ENCODE data around the gene MIOX. TPM values are rescaled to one million over a fixed set of nuclear protein-coding genes. Genes with fewer than 3 reads are reported as not detected.

The MIOX gene
- polyA plus RNA-seq, 1 donor from 2014 or later: not detected

DNA sequence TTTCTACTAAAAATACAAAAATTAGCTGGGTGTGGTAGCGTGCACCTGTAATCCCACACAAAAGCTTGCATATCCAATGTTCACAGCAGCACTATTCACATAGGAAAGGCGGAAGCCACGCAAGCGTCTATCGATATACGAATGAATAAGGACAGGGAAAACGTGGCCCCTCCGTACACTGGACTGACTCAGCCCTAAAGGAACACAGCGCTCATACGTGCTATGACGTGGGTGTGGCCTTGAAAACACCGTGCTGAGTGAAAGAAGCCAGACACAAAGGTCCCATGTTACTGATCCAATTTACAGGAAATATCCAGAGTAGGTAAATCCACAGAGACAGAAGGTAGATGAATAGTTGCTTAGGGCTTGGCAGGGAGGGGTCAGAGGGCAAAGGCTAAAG lies 13.8 kb downstream of the MIOX start:
- no peaks in the 10 kb centered on the region for H3K9me2 ChIP-seq (ENCODE audit: insufficient read depth, low read length)
- H3K4me3 ChIP-seq (ENCODE audit: low read length): no peak overlapping the region
- H3K9me3 ChIP-seq (ENCODE audit: low read length): no peaks in the 10 kb centered on the region
- H2AFZ ChIP-seq (ENCODE audit: low read depth, low read length): no peak overlapping the region
- H3K36me3 ChIP-seq (ENCODE audit: insufficient read depth, low read length): no peaks in the 10 kb centered on the region
- no peak overlapping the region for H3K9ac ChIP-seq (ENCODE audit: low read length)
- H3K79me2 ChIP-seq (replicated peaks; ENCODE audit: insufficient read depth, low read length): no peaks in the 10 kb centered on the region
- TF ChIP-seq POLR2AphosphoS5 (IDR thresholded peaks at IDR 0.05) (no peak), RAD21 (conservative IDR thresholded peaks at IDR 0.05) (no peak), EZH2 (IDR thresholded peaks at IDR 0.05; ENCODE audit: borderline replicate concordance, insufficient read depth, low read length, poor library complexity, severe bottlenecking) (no peak), EP300 (conservative IDR thresholded peaks at IDR 0.05; ENCODE audit: poor library complexity, severe bottlenecking) (no peak), SMC3 (conservative IDR thresholded peaks at IDR 0.05; ENCODE audit: poor library complexity) (no peak), MXI1 (conservative IDR thresholded peaks at IDR 0.05; ENCODE audit: poor library complexity, severe bottlenecking) (no peak), TAF1 (IDR thresholded peaks at IDR 0.05; ENCODE audit: low read depth) (no peak)
- TF ChIP-seq, protein P1, sequence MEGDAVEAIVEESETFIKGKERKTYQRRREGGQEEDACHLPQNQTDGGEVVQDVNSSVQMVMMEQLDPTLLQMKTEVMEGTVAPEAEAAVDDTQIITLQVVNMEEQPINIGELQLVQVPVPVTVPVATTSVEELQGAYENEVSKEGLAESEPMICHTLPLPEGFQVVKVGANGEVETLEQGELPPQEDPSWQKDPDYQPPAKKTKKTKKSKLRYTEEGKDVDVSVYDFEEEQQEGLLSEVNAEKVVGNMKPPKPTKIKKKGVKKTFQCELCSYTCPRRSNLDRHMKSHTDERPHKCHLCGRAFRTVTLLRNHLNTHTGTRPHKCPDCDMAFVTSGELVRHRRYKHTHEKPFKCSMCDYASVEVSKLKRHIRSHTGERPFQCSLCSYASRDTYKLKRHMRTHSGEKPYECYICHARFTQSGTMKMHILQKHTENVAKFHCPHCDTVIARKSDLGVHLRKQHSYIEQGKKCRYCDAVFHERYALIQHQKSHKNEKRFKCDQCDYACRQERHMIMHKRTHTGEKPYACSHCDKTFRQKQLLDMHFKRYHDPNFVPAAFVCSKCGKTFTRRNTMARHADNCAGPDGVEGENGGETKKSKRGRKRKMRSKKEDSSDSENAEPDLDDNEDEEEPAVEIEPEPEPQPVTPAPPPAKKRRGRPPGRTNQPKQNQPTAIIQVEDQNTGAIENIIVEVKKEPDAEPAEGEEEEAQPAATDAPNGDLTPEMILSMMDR (IDR thresholded peaks at IDR 0.05; ENCODE audit: poor library complexity, severe bottlenecking): no peak
- TF ChIP-seq, protein P2, sequence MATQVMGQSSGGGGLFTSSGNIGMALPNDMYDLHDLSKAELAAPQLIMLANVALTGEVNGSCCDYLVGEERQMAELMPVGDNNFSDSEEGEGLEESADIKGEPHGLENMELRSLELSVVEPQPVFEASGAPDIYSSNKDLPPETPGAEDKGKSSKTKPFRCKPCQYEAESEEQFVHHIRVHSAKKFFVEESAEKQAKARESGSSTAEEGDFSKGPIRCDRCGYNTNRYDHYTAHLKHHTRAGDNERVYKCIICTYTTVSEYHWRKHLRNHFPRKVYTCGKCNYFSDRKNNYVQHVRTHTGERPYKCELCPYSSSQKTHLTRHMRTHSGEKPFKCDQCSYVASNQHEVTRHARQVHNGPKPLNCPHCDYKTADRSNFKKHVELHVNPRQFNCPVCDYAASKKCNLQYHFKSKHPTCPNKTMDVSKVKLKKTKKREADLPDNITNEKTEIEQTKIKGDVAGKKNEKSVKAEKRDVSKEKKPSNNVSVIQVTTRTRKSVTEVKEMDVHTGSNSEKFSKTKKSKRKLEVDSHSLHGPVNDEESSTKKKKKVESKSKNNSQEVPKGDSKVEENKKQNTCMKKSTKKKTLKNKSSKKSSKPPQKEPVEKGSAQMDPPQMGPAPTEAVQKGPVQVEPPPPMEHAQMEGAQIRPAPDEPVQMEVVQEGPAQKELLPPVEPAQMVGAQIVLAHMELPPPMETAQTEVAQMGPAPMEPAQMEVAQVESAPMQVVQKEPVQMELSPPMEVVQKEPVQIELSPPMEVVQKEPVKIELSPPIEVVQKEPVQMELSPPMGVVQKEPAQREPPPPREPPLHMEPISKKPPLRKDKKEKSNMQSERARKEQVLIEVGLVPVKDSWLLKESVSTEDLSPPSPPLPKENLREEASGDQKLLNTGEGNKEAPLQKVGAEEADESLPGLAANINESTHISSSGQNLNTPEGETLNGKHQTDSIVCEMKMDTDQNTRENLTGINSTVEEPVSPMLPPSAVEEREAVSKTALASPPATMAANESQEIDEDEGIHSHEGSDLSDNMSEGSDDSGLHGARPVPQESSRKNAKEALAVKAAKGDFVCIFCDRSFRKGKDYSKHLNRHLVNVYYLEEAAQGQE (IDR thresholded peaks at IDR 0.05; ENCODE audit: borderline replicate concordance): no peak
- H3K4me2 ChIP-seq (ENCODE audit: low read length): no peak overlapping the region
- no peaks in the 10 kb centered on the region for H4K20me1 ChIP-seq (ENCODE audit: insufficient read depth)
- no peaks in the 10 kb centered on the region for H3K27me3 ChIP-seq (ENCODE audit: insufficient read depth, low read depth, low read length)
- no peaks in the 10 kb centered on the region for H3F3A ChIP-seq (ENCODE audit: insufficient read depth, low read length, poor library complexity, severe bottlenecking)
- H3K27ac ChIP-seq (ENCODE audit: low read length): no peak overlapping the region

DNA sequence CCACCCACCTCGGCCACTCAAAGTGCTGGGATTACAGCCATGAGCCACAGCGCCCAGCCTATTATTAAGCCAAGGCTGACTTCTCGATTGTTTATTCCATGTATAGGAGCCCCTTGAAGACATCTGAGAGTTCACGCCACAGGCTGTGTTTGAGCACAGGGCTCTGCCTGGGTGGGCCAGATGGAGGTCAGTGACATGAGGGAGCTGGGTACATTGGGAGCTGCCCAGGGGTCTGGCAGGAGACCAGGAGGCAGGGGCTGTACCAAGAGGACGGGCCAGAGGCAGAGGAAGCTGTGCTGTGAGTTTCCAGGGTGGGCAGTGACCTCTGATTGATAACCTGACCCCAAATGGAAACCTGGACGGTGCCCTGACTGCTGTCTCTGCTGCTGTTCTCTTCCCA lies 15.4 kb downstream of the MIOX start:
- H3K79me2 ChIP-seq (replicated peaks; ENCODE audit: insufficient read depth, low read length): peaks cover 7% of the 10 kb centered on the region
- H3K27ac ChIP-seq (ENCODE audit: low read length): no peak overlapping the region
- H3K9me2 ChIP-seq (ENCODE audit: insufficient read depth, low read length): no peaks in the 10 kb centered on the region
- no peaks in the 10 kb centered on the region for H3K36me3 ChIP-seq (ENCODE audit: insufficient read depth, low read length)
- no peak overlapping the region for H2AFZ ChIP-seq (ENCODE audit: low read depth, low read length)
- H4K20me1 ChIP-seq (ENCODE audit: insufficient read depth): no peaks in the 10 kb centered on the region
- no peak overlapping the region for H3K9ac ChIP-seq (ENCODE audit: low read length)
- no peaks in the 10 kb centered on the region for H3F3A ChIP-seq (ENCODE audit: insufficient read depth, low read length, poor library complexity, severe bottlenecking)
- no peaks in the 10 kb centered on the region for H3K9me3 ChIP-seq (ENCODE audit: low read length)
- TF ChIP-seq, protein P1 (IDR thresholded peaks at IDR 0.05; ENCODE audit: poor library complexity, severe bottlenecking): no peak
- TF ChIP-seq SMC3 (conservative IDR thresholded peaks at IDR 0.05; ENCODE audit: poor library complexity): no peak
- H3K4me2 ChIP-seq (ENCODE audit: low read length): no peak overlapping the region
- H3K4me3 ChIP-seq (ENCODE audit: low read length): no peak overlapping the region
- no peaks in the 10 kb centered on the region for H3K27me3 ChIP-seq (ENCODE audit: insufficient read depth, low read depth, low read length)
